ENCODE data around the gene LRRC38. TPM values are rescaled to one million over a fixed set of nuclear protein-coding genes. Genes with fewer than 3 reads are reported as not detected.

The LRRC38 gene
- total RNA-seq, 1 donor from 2014 or later = not detected

- TF ChIP-seq CTCF (IDR thresholded peaks at IDR 0.05) = no peak
- Mint-ChIP-seq H3K4me3 (no peak overlapping the region), H3K36me3 (ENCODE audit: low read depth) (no peaks in the 10 kb centered on the region), H3K4me1 (no peaks in the 10 kb centered on the region), H3K27me3 (peaks cover 26% of the 10 kb centered on the region), H3K9me3 (peaks cover 4% of the 10 kb centered on the region), H3K27ac (no peak overlapping the region)
- DNase-seq (no peak), ATAC-seq (ENCODE audit: low read depth) (no peak)
- intact Hi-C loops (cut with micrococcal nuclease) = no loop called here
- POLR2A ChIA-PET = no interaction called here
- CTCF ChIA-PET = no interaction called here
Observed at GRCh38 chr1:13520985-13521384, 7.2 kb upstream of the LRRC38 start.

GRCh38 chr1:13517193-13517812 lies 3.5 kb upstream of the LRRC38 start:
- intact Hi-C loops (cut with micrococcal nuclease) = loop anchor here (5.0 to 10.0 kb wide), 2 partner anchors 147 to 295 kb away; no protein-coding TSS in a partner anchor
- Mint-ChIP-seq H3K4me3 (no peak overlapping the region), H3K36me3 (ENCODE audit: low read depth) (no peaks in the 10 kb centered on the region), H3K27ac (no peak overlapping the region), H3K27me3 (peaks cover 41% of the 10 kb centered on the region), H3K4me1 (peaks cover 2% of the 10 kb centered on the region), H3K9me3 (peaks cover 4% of the 10 kb centered on the region)
- ATAC-seq (ENCODE audit: low read depth) = no peak
- ChIA-PET CTCF (interaction anchor here (2.0 kb wide), 1 partner anchor 209 kb away, joined by 6 read pairs; no protein-coding TSS in a partner anchor), POLR2A (interaction anchor here (0.6 kb wide), 1 partner anchor 16 kb away, joined by 4 read pairs; no protein-coding TSS in a partner anchor)
- no peak for TF ChIP-seq CTCF (IDR thresholded peaks at IDR 0.05)
- no peak for DNase-seq

- CTCF ChIA-PET = interaction anchor here (2.0 kb wide), 1 partner anchor 209 kb away, joined by 6 read pairs; no protein-coding TSS in a partner anchor
- no peak for ATAC-seq (ENCODE audit: low read depth)
- H3K9me3 Mint-ChIP-seq = peaks cover 4% of the 10 kb centered on the region
- H3K27ac Mint-ChIP-seq = no peak overlapping the region
- POLR2A ChIA-PET = no interaction called here
- no peaks in the 10 kb centered on the region for H3K36me3 Mint-ChIP-seq (ENCODE audit: low read depth)
- no peak for DNase-seq
- no peak overlapping the region for H3K4me3 Mint-ChIP-seq
- no peak for TF ChIP-seq CTCF (IDR thresholded peaks at IDR 0.05)
- H3K4me1 Mint-ChIP-seq = peaks cover 2% of the 10 kb centered on the region
- peaks cover 43% of the 10 kb centered on the region for H3K27me3 Mint-ChIP-seq
- intact Hi-C loops (cut with micrococcal nuclease) = loop anchor here (5.0 to 10.0 kb wide), 2 partner anchors 148 to 296 kb away; no protein-coding TSS in a partner anchor
Observed at GRCh38 chr1:13516606-13517005, 2.8 kb upstream of the LRRC38 start.

GRCh38 chr1:13514821-13515220 lies 1.0 kb upstream of the LRRC38 start:
- intact Hi-C loops (cut with micrococcal nuclease) = loop anchor here (5.0 to 10.0 kb wide), 2 partner anchors 150 to 297 kb away; no protein-coding TSS in a partner anchor
- Mint-ChIP-seq H3K27me3 (peaks cover 40% of the 10 kb centered on the region), H3K4me3 (no peak overlapping the region), H3K4me1 (peaks cover 2% of the 10 kb centered on the region), H3K9me3 (peaks cover 4% of the 10 kb centered on the region), H3K27ac (no peak overlapping the region), H3K36me3 (ENCODE audit: low read depth) (no peaks in the 10 kb centered on the region)
- DNase-seq (no peak), ATAC-seq (ENCODE audit: low read depth) (no peak)
- TF ChIP-seq CTCF (IDR thresholded peaks at IDR 0.05) = no peak
- CTCF ChIA-PET = no interaction called here
- POLR2A ChIA-PET = no interaction called here

- Mint-ChIP-seq H3K9me3 (no peaks in the 10 kb centered on the region), H3K36me3 (ENCODE audit: low read depth) (no peaks in the 10 kb centered on the region), H3K4me1 (peaks cover 2% of the 10 kb centered on the region), H3K27me3 (peaks cover 38% of the 10 kb centered on the region), H3K4me3 (no peak overlapping the region), H3K27ac (no peak overlapping the region)
- POLR2A ChIA-PET = no interaction called here
- ATAC-seq (ENCODE audit: low read depth) = no peak
- CTCF ChIA-PET = no interaction called here
- intact Hi-C loops (cut with micrococcal nuclease) = loop anchor here (10.0 kb wide), 1 partner anchor 152 kb away; no protein-coding TSS in a partner anchor
- DNase-seq = no peak
- TF ChIP-seq CTCF (IDR thresholded peaks at IDR 0.05) = no peak
Observed at GRCh38 chr1:13513063-13513894, 524 bp downstream of the LRRC38 start.
